ENCODE data around the gene AATK. TPM values are rescaled to one million over a fixed set of nuclear protein-coding genes. Genes with fewer than 3 reads are reported as not detected.

Gene AATK
- total and polyA plus RNA-seq, 10 donors, result 2.5 to 69.5 (median 20.1) TPM

- Histone ChIP-seq H3K4me3 (no peak overlapping the region), H3K27me3 (replicated peaks in 1 of 7) (no peaks in the 10 kb centered on the region), H3K4me1 (peaks cover 0 to 12% (median 5%) of the 10 kb centered on the region in 6 donors), H3K36me3 (peaks cover 0 to 56% (median 12%) of the 10 kb centered on the region in 6 donors), H3K27ac (no peak overlapping the region), H3K9me3 (no peaks in the 10 kb centered on the region)
- WGBS, 5 donors, result 89 to 94% (median 92%) methylated on average over 11 to 12 of the region's 12 CpGs
- no peak for DNase-seq
- intact Hi-C loops (cut with DNase I; ENCODE audit: low total_unique reads), result no loop called here
- TF ChIP-seq POLR2AphosphoS5 (IDR thresholded peaks at IDR 0.05), result no peak
- no peak for TF ChIP-seq POLR2A (IDR thresholded peaks at IDR 0.05)
- no peak for TF ChIP-seq CTCF (IDR thresholded peaks at IDR 0.05 in 8 of 11, conservative IDR thresholded peaks at IDR 0.05 in 3 of 11)
Measured at GRCh38 chr17:81206657-81207056, 40.6 kb upstream of the AATK start.

GRCh38 chr17:81206166-81206565 is 40.1 kb upstream of the AATK start:
- Histone ChIP-seq H3K4me1 (peaks cover 0 to 13% (median 7%) of the 10 kb centered on the region in 6 donors), H3K9me3 (no peaks in the 10 kb centered on the region), H3K27ac (no peak overlapping the region), H3K4me3 (no peak overlapping the region), H3K36me3 (peaks cover 0 to 56% (median 12%) of the 10 kb centered on the region in 6 donors), H3K27me3 (replicated peaks in 1 of 7) (no peaks in the 10 kb centered on the region)
- 83 to 98% (median 88%) methylated on average over 4 of the region's 4 CpGs for WGBS, 5 donors
- intact Hi-C loops (cut with DNase I; ENCODE audit: low total_unique reads), result no loop called here
- no peak for TF ChIP-seq POLR2AphosphoS5 (IDR thresholded peaks at IDR 0.05)
- no peak for DNase-seq

DNA sequence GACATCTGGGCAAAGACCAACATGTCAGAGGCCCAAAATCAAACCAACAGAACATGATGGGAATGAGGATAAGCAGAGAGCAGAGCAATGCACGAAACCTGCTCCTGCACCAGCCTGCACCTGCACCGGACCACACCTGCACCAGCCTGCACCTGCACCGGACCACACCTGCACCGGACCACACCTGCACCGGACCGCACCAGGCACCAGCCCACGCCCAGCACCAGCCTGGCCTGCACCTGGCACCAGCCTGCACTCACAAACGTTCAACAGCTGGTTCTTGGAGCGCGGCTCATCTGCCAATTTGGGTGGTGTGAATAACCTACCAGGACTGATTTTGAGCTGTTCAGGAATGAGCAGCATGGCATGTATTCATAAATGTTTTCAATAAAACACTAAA is 38.6 kb upstream of the AATK start:
- 71 to 88% (median 83%) methylated on average over 6 to 10 of the region's 10 CpGs for WGBS, 5 donors
- H3K9me3 ChIP-seq, result no peaks in the 10 kb centered on the region
- DNase-seq, result no peak
- TF ChIP-seq CTCF (IDR thresholded peaks at IDR 0.05 in 8 of 11, conservative IDR thresholded peaks at IDR 0.05 in 3 of 11) (no peak), POLR2A (IDR thresholded peaks at IDR 0.05) (no peak), POLR2AphosphoS5 (IDR thresholded peaks at IDR 0.05) (no peak)
- H3K4me1 ChIP-seq, result peaks cover 5 to 20% (median 17%) of the 10 kb centered on the region in 6 donors
- no peak overlapping the region for H3K4me3 ChIP-seq
- peaks cover 0 to 67% (median 12%) of the 10 kb centered on the region in 6 donors for H3K36me3 ChIP-seq
- intact Hi-C loops (cut with DNase I; ENCODE audit: low total_unique reads), result no loop called here
- H3K27ac ChIP-seq, result no peak overlapping the region
- no peaks in the 10 kb centered on the region for H3K27me3 ChIP-seq (replicated peaks in 1 of 7)

- H3K36me3 ChIP-seq, result peaks cover 0 to 70% (median 15%) of the 10 kb centered on the region in 6 donors
- intact Hi-C loops (cut with DNase I; ENCODE audit: low total_unique reads), result no loop called here
- TF ChIP-seq POLR2AphosphoS5 (IDR thresholded peaks at IDR 0.05) (no peak), POLR2A (IDR thresholded peaks at IDR 0.05) (no peak), CTCF (IDR thresholded peaks at IDR 0.05 in 8 of 11, conservative IDR thresholded peaks at IDR 0.05 in 3 of 11) (no peak)
- WGBS, 5 donors, result 90 to 97% (median 96%) methylated on average over 13 to 20 of the region's 20 CpGs
- no peak overlapping the region for H3K4me3 ChIP-seq
- DNase-seq, result no peak
- H3K27ac ChIP-seq, result no peak overlapping the region
- H3K27me3 ChIP-seq (replicated peaks in 1 of 7), result no peaks in the 10 kb centered on the region
- H3K9me3 ChIP-seq, result no peaks in the 10 kb centered on the region
- peaks cover 5 to 34% (median 30%) of the 10 kb centered on the region in 6 donors for H3K4me1 ChIP-seq
Measured at GRCh38 chr17:81203136-81203535, 37.1 kb upstream of the AATK start.

GRCh38 chr17:81202318-81202717 is 36.3 kb upstream of the AATK start:
- no peaks in the 10 kb centered on the region for H3K9me3 ChIP-seq
- H3K27me3 ChIP-seq (replicated peaks in 1 of 7), result no peaks in the 10 kb centered on the region
- TF ChIP-seq POLR2AphosphoS5 (IDR thresholded peaks at IDR 0.05), result no peak
- TF ChIP-seq CTCF (IDR thresholded peaks at IDR 0.05 in 8 of 11, conservative IDR thresholded peaks at IDR 0.05 in 3 of 11), result no peak
- TF ChIP-seq POLR2A (IDR thresholded peaks at IDR 0.05), result no peak
- no peak overlapping the region for H3K27ac ChIP-seq
- H3K4me1 ChIP-seq, result peaks cover 5 to 42% (median 39%) of the 10 kb centered on the region in 6 donors
- H3K36me3 ChIP-seq, result peaks cover 0 to 78% (median 15%) of the 10 kb centered on the region in 6 donors
- no peak overlapping the region for H3K4me3 ChIP-seq
- DNase-seq, result no peak
- intact Hi-C loops (cut with DNase I; ENCODE audit: low total_unique reads), result no loop called here
- 94 to 100% (median 96%) methylated on average over 2 to 10 of the region's 10 CpGs for WGBS, 5 donors
